ENCODE measurements around the gene LTBP1. TPM values are rescaled to one million over a fixed set of nuclear protein-coding genes. Genes with fewer than 3 reads are reported as not detected.
A peak's percentile ranks its signal among the peaks of the same experiment; 100 is the strongest.

Gene LTBP1
- total RNA-seq, 1 experiment from 2014 or later = 28.5 TPM

DNA sequence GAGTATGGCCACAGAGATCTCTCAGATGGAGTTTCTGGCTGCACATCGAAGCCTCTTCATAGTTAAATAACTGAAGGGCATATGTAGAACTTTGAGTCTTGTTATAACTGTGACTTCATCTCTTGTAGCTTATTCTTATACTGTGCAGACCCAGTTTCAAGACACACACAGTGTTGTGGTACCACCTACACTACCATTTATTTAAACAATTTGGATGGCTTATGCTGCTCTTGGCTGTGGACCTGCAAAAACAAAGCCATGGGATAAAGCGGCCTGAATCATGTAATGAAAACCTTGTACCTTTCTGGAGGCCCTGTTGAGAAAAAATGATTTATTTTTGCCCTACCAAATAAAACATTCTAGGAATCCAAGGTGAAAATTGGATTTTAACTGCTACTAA, 266.9 kb downstream of the LTBP1 start:
- H3K9me3 ChIP-seq (ENCODE audit: control insufficient read depth, low read depth, low read length) = no peaks in the 10 kb centered on the region
- no peaks in the 10 kb centered on the region for H3K79me2 ChIP-seq (ENCODE audit: insufficient read depth, low read length)
- H2BK5ac ChIP-seq (ENCODE audit: insufficient read length, low read length) = no peak overlapping the region
- H3K4ac ChIP-seq (ENCODE audit: low read depth, low read length) = no peak overlapping the region
- Mint-ChIP-seq H3K36me3 (ENCODE audit: insufficient read depth in 1 of 3, low read depth in 3 of 3) (peaks cover 0 to 1% (median 0%) of the 10 kb centered on the region in 3 experiments; a peak in 3 of 7 replicates), H3K27me3 (ENCODE audit: low read depth) (no peaks in the 10 kb centered on the region), H3K4me3 (no peak overlapping the region), H3K9me3 (no peaks in the 10 kb centered on the region), H3K4me1 (peaks cover 10 to 11% of the 10 kb centered on the region in 2 experiments), H3K27ac (0 out of 7 replicates have a peak overlapping the region, but pooled peaks of 1 of the 3 experiments have one; percentile 17)
- no peak overlapping the region for H3K4me2 ChIP-seq (ENCODE audit: insufficient read depth, insufficient read length, low read length)
- no peak overlapping the region for H4K91ac ChIP-seq (ENCODE audit: insufficient read length, low read depth, low read length)
- no peak overlapping the region for H3K14ac ChIP-seq (ENCODE audit: insufficient read depth, low read length)
- no peak overlapping the region for H4K8ac ChIP-seq (replicated peaks; ENCODE audit: insufficient read length, low read depth, low read length)
- H3K4me1 ChIP-seq (ENCODE audit: insufficient read depth, low read length) = no peaks in the 10 kb centered on the region; the same call in 1 of the 2 replicates
- H3K79me1 ChIP-seq (ENCODE audit: insufficient read depth, low read depth, low read length, poor library complexity, severe bottlenecking) = no peaks in the 10 kb centered on the region
- no CpG with 5 or more reads among the region's 2 CpGs for WGBS (ENCODE audit: extremely low coverage, insufficient read length, low lambda C conversion rate)
- no peak overlapping the region for H4K5ac ChIP-seq (ENCODE audit: insufficient read length, low read depth, low read length)
- H3T11ph ChIP-seq (ENCODE audit: low read length) = no peak overlapping the region
- H2AK5ac ChIP-seq (ENCODE audit: insufficient read length, low read length) = no peak overlapping the region
- no peak overlapping the region for H2BK15ac ChIP-seq (ENCODE audit: low read depth, low read length)
- no peak overlapping the region for H3K18ac ChIP-seq (ENCODE audit: insufficient read length, low read depth, low read length)
- H3K27ac ChIP-seq (ENCODE audit: insufficient read length, low read depth, low read length) = no peak overlapping the region
- TF ChIP-seq, protein P1, sequence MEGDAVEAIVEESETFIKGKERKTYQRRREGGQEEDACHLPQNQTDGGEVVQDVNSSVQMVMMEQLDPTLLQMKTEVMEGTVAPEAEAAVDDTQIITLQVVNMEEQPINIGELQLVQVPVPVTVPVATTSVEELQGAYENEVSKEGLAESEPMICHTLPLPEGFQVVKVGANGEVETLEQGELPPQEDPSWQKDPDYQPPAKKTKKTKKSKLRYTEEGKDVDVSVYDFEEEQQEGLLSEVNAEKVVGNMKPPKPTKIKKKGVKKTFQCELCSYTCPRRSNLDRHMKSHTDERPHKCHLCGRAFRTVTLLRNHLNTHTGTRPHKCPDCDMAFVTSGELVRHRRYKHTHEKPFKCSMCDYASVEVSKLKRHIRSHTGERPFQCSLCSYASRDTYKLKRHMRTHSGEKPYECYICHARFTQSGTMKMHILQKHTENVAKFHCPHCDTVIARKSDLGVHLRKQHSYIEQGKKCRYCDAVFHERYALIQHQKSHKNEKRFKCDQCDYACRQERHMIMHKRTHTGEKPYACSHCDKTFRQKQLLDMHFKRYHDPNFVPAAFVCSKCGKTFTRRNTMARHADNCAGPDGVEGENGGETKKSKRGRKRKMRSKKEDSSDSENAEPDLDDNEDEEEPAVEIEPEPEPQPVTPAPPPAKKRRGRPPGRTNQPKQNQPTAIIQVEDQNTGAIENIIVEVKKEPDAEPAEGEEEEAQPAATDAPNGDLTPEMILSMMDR (conservative IDR thresholded peaks at IDR 0.05) = no peak
- H4K20me1 ChIP-seq (ENCODE audit: control insufficient read depth, insufficient read depth, insufficient read length) = no peaks in the 10 kb centered on the region
- H3K23me2 ChIP-seq (ENCODE audit: insufficient read length, low read depth, low read length, poor library complexity, severe bottlenecking) = no peaks in the 10 kb centered on the region
- H3K23ac ChIP-seq (ENCODE audit: insufficient read length, low read depth, low read length) = no peak overlapping the region
- no peak overlapping the region for H2BK20ac ChIP-seq (ENCODE audit: low read depth, low read length, poor library complexity, severe bottlenecking)
- no peak overlapping the region for H2BK12ac ChIP-seq (ENCODE audit: insufficient read length, low read depth, low read length)
- no peak for DNase-seq
- H3K9ac ChIP-seq (ENCODE audit: extremely low read depth, insufficient read length, low read length) = no peak overlapping the region
- no peak overlapping the region for H3K56ac ChIP-seq (ENCODE audit: insufficient read length, low read depth, low read length)
- no peak overlapping the region for H2BK120ac ChIP-seq (ENCODE audit: low read depth, low read length, poor library complexity, severe bottlenecking)
- no peak overlapping the region for H2AFZ ChIP-seq (ENCODE audit: low read length)
- no peaks in the 10 kb centered on the region for H3K27me3 ChIP-seq (ENCODE audit: insufficient read depth, low read length)
